GM12878 (cell line): Measurements from ENCODE around the gene MDFIC. TPM values are rescaled to one million over a fixed set of nuclear protein-coding genes. Genes with fewer than 3 reads are reported as not detected.

Source experiments
- ATAC-seq: fragments of 200-7000 bp; cut with Tn5 transposase; 3 replicates; pipeline ENCODE4 v1.9.1; 2020; ENCODE audit warnings: mild to moderate bottlenecking, moderate library complexity
- BruUV-seq: library from RNA; stranded (reverse); fragments of 400-500 nt; replicated peaks from 2 replicates; lab custom pipeline; 2021; lab: Mats Ljungman, UMichigan
- CTCF ChIA-PET: fragments of 300-600 bp; sonication (Branson Sonifier 250); formaldehyde crosslinking; extraction: SDS; loops from one replicate; lab custom pipeline; 2021; ENCODE audit warnings: inconsistent platforms; lab: Yijun Ruan, JAX
- POLR2A ChIA-PET: fragments of 350-600 bp; formaldehyde crosslinking; extraction: SDS; loops from one replicate; lab custom pipeline; 2021; ENCODE audit warnings: inconsistent platforms; lab: Charles Lee
- RAD21 ChIA-PET: fragments of 300-600 bp; sonication (Branson Sonifier 250); formaldehyde crosslinking; loops from one replicate; lab custom pipeline; 2023; ENCODE audit warnings: antibody characterized with exemption; ENCODE audit not compliant: unreplicated experiment; lab: Charles Lee
- SMC1A ChIA-PET: fragments of 300-600 bp; sonication (Branson Sonifier 250); formaldehyde crosslinking; loops from one replicate; lab custom pipeline; 2023; ENCODE audit not compliant: unreplicated experiment, uncharacterized antibody; lab: Charles Lee
- DNase-seq: peaks from one replicate; pipeline ENCODE4 v3.0.0-alpha.2; 2011; ENCODE audit warnings: low read depth, low spot score
- FAIRE-seq: peaks from 3 replicates; lab custom pipeline; 2011; peaks lifted over from hg19 to GRCh38; lab: Jason Lieb, UNC
- H2AFZ ChIP-seq: 2 replicates; pipeline ENCODE4 v1.6.0; 2011; ENCODE audit warnings: low read depth, low read length, control low read depth; ENCODE audit not compliant: control insufficient read depth
- H3K27ac ChIP-seq: 2 replicates; pipeline ENCODE4 v1.5.1; 2011; ENCODE audit warnings: control low read depth; ENCODE audit not compliant: control insufficient read depth, insufficient read depth
- H3K27me3 ChIP-seq, 2 experiments: replicated peaks in 1 of 2; 2 replicates each; pipeline versions ENCODE4 v1.6.0 to v1.6.1; 2011; ENCODE audit warnings: low read length in 1 of 2; ENCODE audit not compliant: control insufficient read depth in 2 of 2, insufficient read depth in 2 of 2
- H3K36me3 ChIP-seq, 2 experiments: 2 replicates each; pipeline ENCODE4 v1.5.1; 2011; ENCODE audit warnings: low read length in 1 of 2; ENCODE audit not compliant: control insufficient read depth in 2 of 2, insufficient read depth in 2 of 2
- H3K4me1 ChIP-seq: 2 replicates; pipeline ENCODE4 v1.6.1; 2011; ENCODE audit warnings: mild to moderate bottlenecking, low read length, moderate library complexity, mixed read lengths; ENCODE audit not compliant: control insufficient read depth, insufficient read depth
- H3K4me2 ChIP-seq: 2 replicates; pipeline ENCODE4 v1.6.0; 2011; ENCODE audit warnings: control low read depth; ENCODE audit not compliant: control insufficient read depth, insufficient read depth
- H3K4me3 ChIP-seq: fragments of 200-600 bp; sonication (generic); 2 replicates; pipeline ENCODE4 v1.5.1; 2016
- H3K79me2 ChIP-seq: 2 replicates; pipeline ENCODE4 v1.6.0; 2011; ENCODE audit warnings: low read length; ENCODE audit not compliant: control insufficient read depth, insufficient read depth
- H3K9ac ChIP-seq: 2 replicates; pipeline ENCODE4 v1.8.0; 2011; ENCODE audit warnings: low read length, control low read depth, mixed read lengths; ENCODE audit not compliant: control insufficient read depth, insufficient read depth
- H3K9me3 ChIP-seq: replicated peaks from 3 replicates; pipeline ENCODE4 v1.5.1; 2011; ENCODE audit warnings: mild to moderate bottlenecking, low read length; ENCODE audit not compliant: control insufficient read depth, insufficient read depth
- H4K20me1 ChIP-seq: 2 replicates; pipeline ENCODE4 v1.6.0; 2011; ENCODE audit not compliant: control insufficient read depth, insufficient read depth
- ASH2L ChIP-seq: fragments of 300-600, 200-600 bp; sonication (generic); IDR thresholded peaks from 2 replicates; pipeline ENCODE4 v1.6.1; 2017; ENCODE audit warnings: low read depth, mild to moderate bottlenecking, borderline replicate concordance
- ATF7 ChIP-seq: fragments of 450-650 bp; IDR thresholded peaks from 2 replicates; pipeline ENCODE4 v1.6.1; 2016; ENCODE audit warnings: low read depth, mild to moderate bottlenecking
- BACH1 ChIP-seq: fragments of 450-650 bp; IDR thresholded peaks from 2 replicates; pipeline ENCODE4 v1.6.1; 2017; ENCODE audit warnings: mild to moderate bottlenecking, borderline replicate concordance
- BRCA1 ChIP-seq: IDR thresholded peaks from 2 replicates; pipeline ENCODE4 v1.6.1; 2011; ENCODE audit warnings: low read depth, low read length, improper control_type of control experiment
- FOS ChIP-seq: IDR thresholded peaks from 3 replicates; pipeline ENCODE4 v1.6.1; 2011; ENCODE audit warnings: borderline replicate concordance; ENCODE audit not compliant: insufficient read length; ENCODE audit errors: extremely low read depth
- FOXM1 ChIP-seq: IDR thresholded peaks from 2 replicates; pipeline ENCODE4 v1.6.1; 2012; ENCODE audit warnings: low read depth, mild to moderate bottlenecking, inconsistent platforms, low read length, moderate library complexity
- NFIC ChIP-seq: IDR thresholded peaks from 2 replicates; pipeline ENCODE4 v1.6.1; 2012; ENCODE audit warnings: low read depth, mild to moderate bottlenecking, inconsistent platforms, low read length, moderate library complexity
- NKRF ChIP-seq: fragments of 450-650 bp; conservative IDR thresholded peaks from 2 replicates; pipeline ENCODE4 v1.6.1; 2017; ENCODE audit warnings: mild to moderate bottlenecking, moderate library complexity
- POLR2AphosphoS2 ChIP-seq: IDR thresholded peaks from 2 replicates; pipeline ENCODE4 v1.6.1; 2011; ENCODE audit warnings: low read depth, mild to moderate bottlenecking, low read length, improper control_type of control experiment, moderate library complexity
- SIX5 ChIP-seq: IDR thresholded peaks from 2 replicates; pipeline ENCODE4 v1.6.1; 2011; ENCODE audit warnings: mild to moderate bottlenecking, low read depth, low read length, moderate library complexity; ENCODE audit not compliant: severe bottlenecking
- STAT3 ChIP-seq: IDR thresholded peaks from 2 replicates; pipeline ENCODE4 v1.6.1; 2011; ENCODE audit warnings: low read depth, low read length, improper control_type of control experiment
- ZBED1 ChIP-seq: IDR thresholded peaks from 2 replicates; pipeline ENCODE4 v1.6.1; 2016; ENCODE audit warnings: borderline replicate concordance
- ZBTB40 ChIP-seq: fragments of 450-650 bp; IDR thresholded peaks from 2 replicates; pipeline ENCODE4 v1.6.1; 2016; ENCODE audit warnings: mild to moderate bottlenecking, moderate library complexity, borderline replicate concordance
- ZNF24 ChIP-seq: fragments of 450-650 bp; IDR thresholded peaks from 2 replicates; pipeline ENCODE4 v1.6.1; 2017; ENCODE audit warnings: antibody characterized with exemption, mild to moderate bottlenecking
- WGBS: methylation state at CpG from one replicate; pipeline ENCODE4 v1.1.6; 2016; ENCODE audit warnings: low lambda C conversion rate; ENCODE audit not compliant: insufficient replicate concordance, insufficient coverage; ENCODE audit errors: missing lambda C conversion rate; 5-methylcytosine and 5-hydroxymethylcytosine counted together
- in situ Hi-C: fragments of 300-500 bp; cut with MboI; formaldehyde crosslinking; loops from 9 replicates; pipeline ENCODE4 v1.14.3; 2018; ENCODE audit warnings: mixed read lengths
- intact Hi-C: fragments of 100-400 bp; cut with micrococcal nuclease; formaldehyde crosslinking; loops from one replicate; pipeline ENCODE4 v1.14.2; 2022; ENCODE audit not compliant: unreplicated experiment
- polyA plus RNA-seq, 11 experiments: library from polyadenylated mRNA; depleted of rRNA in 4 of 11; unstranded in 6 of 11; stranded (reverse) in 5 of 11; fragments of >200 nt; fragmentation: Nextera tagmentation in 4 of 11; fragmentation: Illumina TruSeq in 1 of 11; extraction: Ambion mirVana in 4 of 11; extraction: Trizol in 1 of 11; gene quantifications; 1 replicate in 1 of 11; 2 replicates in 10 of 11; pipeline versions ENCODE4 v1.2.1 to v1.2.3, GENCODE V29; 2011 to 2016; ENCODE audit warnings: inconsistent platforms in 2 of 11, missing spikeins in 2 of 11, low read depth in 1 of 11
- total RNA-seq, 4 experiments: library from RNA; depleted of rRNA in 3 of 4; stranded (reverse); fragments of >200 nt in 3 of 4; fragmentation: Illumina TruSeq in 1 of 4; extraction: Trizol in 1 of 4; gene quantifications; 2 replicates each; pipeline versions ENCODE4 v1.2.1 to v1.2.3, GENCODE V29; 2013 to 2021
- TF ChIP-seq, protein P1 (sequence below): IDR thresholded peaks from 2 replicates; pipeline ENCODE4 v1.6.1; 2011; ENCODE audit warnings: borderline replicate concordance, low read depth, mild to moderate bottlenecking, moderate library complexity, low read length; ENCODE audit not compliant: insufficient read depth, poor library complexity, severe bottlenecking

The MDFIC gene
- total and polyA plus RNA-seq, 10 of the 15 experiments (the other 5 are each of a cell fraction or from before 2014, with no cell fraction given) = 7.3 to 58.4 (median 40.0) TPM

DNA sequence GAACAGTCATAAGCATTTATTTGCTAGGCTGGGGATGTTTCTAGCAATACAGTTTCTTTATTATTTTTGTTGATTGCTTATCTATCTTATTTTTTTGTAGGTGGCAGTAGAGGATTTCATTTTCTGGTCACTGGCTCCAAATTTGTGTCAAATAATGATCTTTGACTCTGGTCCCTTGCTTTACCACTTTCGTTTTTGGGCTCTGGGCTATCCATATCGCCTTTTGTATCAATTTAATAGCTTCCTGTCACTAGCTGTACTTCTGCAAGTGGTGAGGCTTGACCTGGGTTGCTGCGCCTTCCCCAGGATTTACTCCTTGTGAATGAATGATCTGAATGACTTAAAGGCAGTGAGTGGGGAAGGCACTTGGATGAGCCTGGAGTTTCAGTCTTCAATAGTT lies 48.4 kb downstream of the MDFIC start:
- no peaks in the 10 kb centered on the region for H3K4me1 ChIP-seq
- FAIRE-seq = no peak

More for the DNA sequence above, 48.4 kb downstream of the MDFIC start:
- peaks cover 0 to 6% of the 10 kb centered on the region in 2 experiments; a peak in 1 of 4 replicates for H3K36me3 ChIP-seq
- CTCF ChIA-PET = interaction anchor here (1.4 kb wide), 1 partner anchor 11 kb away, joined by 4 read pairs; no protein-coding TSS in a partner anchor
- H3K9me3 ChIP-seq = peaks cover 4% of the 10 kb centered on the region; the same call in 2 of the 3 replicates
- RAD21 ChIA-PET = no interaction called here
- DNase-seq (no peak), ATAC-seq (no peak)
- no peaks in the 10 kb centered on the region for H3K27me3 ChIP-seq
- SMC1A ChIA-PET = interaction anchor here (1.3 to 1.6 kb wide), 5 partner anchors 15 to 28 kb away, joined by 3 to 6 read pairs (median 5); no protein-coding TSS in a partner anchor
- peaks cover 50% of the 10 kb centered on the region for H3K79me2 ChIP-seq
- in situ Hi-C loops = no loop called here
- no TSS peak for BruUV-seq
- no peak overlapping the region for H3K4me2 ChIP-seq
- no peak for TF ChIP-seq BACH1
- TF ChIP-seq STAT3 = no peak
- TF ChIP-seq FOS = no peak
- TF ChIP-seq NFIC = no peak
- TF ChIP-seq SIX5 = no peak
- TF ChIP-seq ZBTB40 = no peak
- no peak for TF ChIP-seq ZNF24
- no peak for TF ChIP-seq POLR2AphosphoS2
- no peak for TF ChIP-seq FOXM1
- TF ChIP-seq NKRF = no peak
- no peak for TF ChIP-seq ASH2L
- no peak for TF ChIP-seq ZBED1
- TF ChIP-seq ATF7 = no peak
- TF ChIP-seq, protein P1, sequence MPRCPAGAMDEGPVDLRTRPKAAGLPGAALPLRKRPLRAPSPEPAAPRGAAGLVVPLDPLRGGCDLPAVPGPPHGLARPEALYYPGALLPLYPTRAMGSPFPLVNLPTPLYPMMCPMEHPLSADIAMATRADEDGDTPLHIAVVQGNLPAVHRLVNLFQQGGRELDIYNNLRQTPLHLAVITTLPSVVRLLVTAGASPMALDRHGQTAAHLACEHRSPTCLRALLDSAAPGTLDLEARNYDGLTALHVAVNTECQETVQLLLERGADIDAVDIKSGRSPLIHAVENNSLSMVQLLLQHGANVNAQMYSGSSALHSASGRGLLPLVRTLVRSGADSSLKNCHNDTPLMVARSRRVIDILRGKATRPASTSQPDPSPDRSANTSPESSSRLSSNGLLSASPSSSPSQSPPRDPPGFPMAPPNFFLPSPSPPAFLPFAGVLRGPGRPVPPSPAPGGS = no peak
- TF ChIP-seq BRCA1 = no peak
- intact Hi-C loops = no loop called here
- no peak overlapping the region for H3K9ac ChIP-seq
- no peak overlapping the region for H3K4me3 ChIP-seq
- 78% methylated on average over 3 of the region's 3 CpGs for WGBS
- no peak overlapping the region for H3K27ac ChIP-seq
- H2AFZ ChIP-seq = no peak overlapping the region
- no peaks in the 10 kb centered on the region for H4K20me1 ChIP-seq
- POLR2A ChIA-PET = no interaction called here
